ENCODE results near the gene NCKIPSD. TPM values are rescaled to one million over a fixed set of nuclear protein-coding genes. Genes with fewer than 3 reads are reported as not detected.

NCKIPSD gene
- total RNA-seq, 4 donors from 2014 or later = 32.4 to 88.5 (median 51.8) TPM

- TF ChIP-seq POLR2A (IDR thresholded peaks at IDR 0.05) (no peak), EP300 (IDR thresholded peaks at IDR 0.05) (no peak), CTCF (IDR thresholded peaks at IDR 0.05) (no peak)
- DNase-seq (ENCODE audit: low spot score in 2 of 2) = no peak
- Histone ChIP-seq H3K4me1 (peaks cover 0 to 34% (median 18%) of the 10 kb centered on the region in 4 donors), H3K27me3 (no peaks in the 10 kb centered on the region), H3K36me3 (peaks cover 5 to 63% (median 25%) of the 10 kb centered on the region in 3 donors), H3K27ac (no peak overlapping the region), H3K9me3 (no peaks in the 10 kb centered on the region), H3K4me3 (no peak overlapping the region)
- 90 to 92% methylated on average over 7 of the region's 7 CpGs for WGBS, 2 donors
These were observed 4.2 kb downstream of the NCKIPSD start for GRCh38 chr3:48681541-48681880.

DNA sequence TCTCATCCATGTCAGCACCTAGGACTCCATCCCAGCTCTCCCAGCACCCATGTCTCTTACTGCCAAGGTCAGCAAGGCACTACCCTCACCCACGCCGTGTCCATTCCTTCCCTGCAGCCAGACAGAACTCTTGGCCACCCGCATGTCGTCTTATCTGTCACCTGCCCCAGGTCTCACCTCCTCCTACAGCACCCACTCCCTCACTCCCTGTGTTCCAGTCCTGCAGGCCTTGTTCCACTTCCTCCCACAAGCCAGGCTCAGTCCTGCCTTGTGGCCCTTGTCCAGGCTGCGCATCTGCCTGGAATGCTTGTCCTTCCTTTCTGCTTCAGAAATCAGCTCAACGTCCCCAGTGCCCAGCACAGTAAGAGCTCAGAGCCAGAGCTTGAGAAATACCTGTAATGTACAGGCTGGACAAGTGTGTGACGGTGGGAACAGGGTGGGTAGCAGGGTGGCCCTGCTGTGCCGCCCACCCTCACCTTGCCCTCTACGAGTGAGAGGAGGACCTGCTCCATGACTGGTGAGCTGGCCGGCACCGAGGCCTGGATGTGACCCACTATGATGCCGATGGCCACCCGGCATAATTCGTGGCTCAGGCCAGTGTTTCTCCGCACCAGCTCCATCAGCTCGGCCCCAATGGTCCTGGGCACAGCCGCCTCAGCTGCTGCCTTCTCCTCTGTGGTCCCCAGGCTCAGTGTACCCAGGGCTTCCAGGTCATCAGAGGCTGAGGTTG is 4.7 kb downstream of the NCKIPSD start:
- TF ChIP-seq CTCF (IDR thresholded peaks at IDR 0.05) (no peak), EP300 (IDR thresholded peaks at IDR 0.05) (no peak), POLR2A (IDR thresholded peaks at IDR 0.05) (no peak)
- Histone ChIP-seq H3K4me1 (peaks cover 0 to 29% (median 15%) of the 10 kb centered on the region in 4 donors), H3K36me3 (peaks cover 5 to 69% (median 25%) of the 10 kb centered on the region in 3 donors), H3K4me3 (no peak overlapping the region), H3K27ac (no peak overlapping the region), H3K9me3 (no peaks in the 10 kb centered on the region), H3K27me3 (no peaks in the 10 kb centered on the region)
- 93 to 96% methylated on average over 13 to 17 of the region's 17 CpGs for WGBS, 2 donors
- DNase-seq (ENCODE audit: low spot score in 2 of 2) = no peak

- Histone ChIP-seq H3K4me3 (no peak overlapping the region), H3K27me3 (no peaks in the 10 kb centered on the region), H3K9me3 (no peaks in the 10 kb centered on the region), H3K27ac (no peak overlapping the region), H3K36me3 (peaks cover 5 to 82% (median 25%) of the 10 kb centered on the region in 3 donors), H3K4me1 (peaks cover 0 to 21% (median 15%) of the 10 kb centered on the region in 4 donors)
- TF ChIP-seq CTCF (IDR thresholded peaks at IDR 0.05) (no peak), POLR2A (IDR thresholded peaks at IDR 0.05) (no peak)
- no peak for DNase-seq (ENCODE audit: low spot score in 2 of 2)
- WGBS, 2 donors = 83 to 92% methylated on average over 18 to 20 of the region's 20 CpGs
These were observed 6.0 kb downstream of the NCKIPSD start for GRCh38 chr3:48679411-48680391.

- WGBS, 2 donors = 88 to 95% methylated on average over 23 of the region's 24 CpGs
- no peak for DNase-seq (ENCODE audit: low spot score in 2 of 2)
- peaks cover 0 to 12% (median 7%) of the 10 kb centered on the region in 4 donors for H3K4me1 ChIP-seq
- H3K27ac ChIP-seq = no peak overlapping the region
- peaks cover 5 to 91% (median 25%) of the 10 kb centered on the region in 3 donors for H3K36me3 ChIP-seq
- TF ChIP-seq CTCF (IDR thresholded peaks at IDR 0.05) (no peak), EP300 (IDR thresholded peaks at IDR 0.05) (no peak), POLR2A (IDR thresholded peaks at IDR 0.05) (no peak)
- H3K4me3 ChIP-seq = no peak overlapping the region
- no peaks in the 10 kb centered on the region for H3K9me3 ChIP-seq
- no peaks in the 10 kb centered on the region for H3K27me3 ChIP-seq
These were observed 6.9 kb downstream of the NCKIPSD start for GRCh38 chr3:48678566-48679380.

All from tibial nerve (tissue), 4 donors.